OCI-LY1 (cell line): ENCODE measurements around the gene OTOG.

Experiments used
- H2AFZ ChIP-seq: fragments of 200-600 bp; sonication (generic), shearing (Covaris generic); 2 replicates; pipeline ENCODE4 v1.6.0; 2014; ENCODE audit warnings: antibody characterized with exemption, mild to moderate bottlenecking, low read length
- H3F3A ChIP-seq: fragments of 200-600 bp; sonication (generic), shearing (Covaris generic); 2 replicates; pipeline ENCODE4 v1.6.0; 2014; ENCODE audit warnings: mild to moderate bottlenecking, antibody characterized with exemption, low read length, moderate library complexity; ENCODE audit not compliant: insufficient read depth
- H3K27ac ChIP-seq: fragments of 200-600 bp; sonication (generic); 2 replicates; pipeline ENCODE4 v1.5.1; 2014; ENCODE audit warnings: low read length, mixed run types, mild to moderate bottlenecking, low read depth; ENCODE audit not compliant: poor library complexity, severe bottlenecking
- H3K27me3 ChIP-seq: fragments of 200-600 bp; sonication (generic); 2 replicates; pipeline ENCODE4 v1.6.0; 2014; ENCODE audit warnings: antibody characterized with exemption, mild to moderate bottlenecking, low read length, moderate library complexity; ENCODE audit not compliant: insufficient read depth
- H3K36me3 ChIP-seq: fragments of 200-600 bp; sonication (generic); 2 replicates; pipeline ENCODE4 v1.6.1; 2014; ENCODE audit warnings: mild to moderate bottlenecking, antibody characterized with exemption, low read length, moderate library complexity, mixed read lengths; ENCODE audit not compliant: insufficient read depth
- H3K4me1 ChIP-seq: fragments of 200-600 bp; sonication (generic); 2 replicates; pipeline ENCODE4 v1.5.1; 2014; ENCODE audit warnings: mild to moderate bottlenecking, low read length, moderate library complexity; ENCODE audit not compliant: insufficient read depth, severe bottlenecking
- H3K4me2 ChIP-seq: fragments of 200-600 bp; sonication (generic), shearing (Covaris generic); 2 replicates; pipeline ENCODE4 v1.6.1; 2014; ENCODE audit warnings: low read length
- H3K4me3 ChIP-seq: fragments of 200-600 bp; sonication (generic); 2 replicates; pipeline ENCODE4 v1.5.1; 2014; ENCODE audit warnings: low read length, low read depth, mild to moderate bottlenecking, mixed read lengths; ENCODE audit not compliant: poor library complexity, severe bottlenecking
- H3K79me2 ChIP-seq: fragments of 200-600 bp; shearing (Covaris generic); 2 replicates; pipeline ENCODE4 v1.6.1; 2016; ENCODE audit warnings: mixed run types, low read length, mixed read lengths; ENCODE audit not compliant: insufficient read depth
- H3K9ac ChIP-seq: fragments of 200-600 bp; sonication (generic), shearing (Covaris generic); 2 replicates; pipeline ENCODE4 v1.6.1; 2014; ENCODE audit warnings: mild to moderate bottlenecking, low read length, mixed read lengths
- H3K9me2 ChIP-seq: fragments of 200-600 bp; sonication (generic), shearing (Covaris generic); 2 replicates; pipeline ENCODE4 v1.6.1; 2014; ENCODE audit warnings: low read depth, mild to moderate bottlenecking, low read length, mixed read lengths
- H3K9me3 ChIP-seq: fragments of 200-600 bp; shearing (Covaris generic); 2 replicates; pipeline ENCODE4 v1.6.1; 2014; ENCODE audit warnings: low read length, mixed read lengths
- H4K20me1 ChIP-seq: fragments of 200-600 bp; sonication (generic), shearing (Covaris generic); 2 replicates; pipeline ENCODE4 v1.6.0; 2016; ENCODE audit warnings: mild to moderate bottlenecking, low read length; ENCODE audit not compliant: insufficient read depth
- EZH2 ChIP-seq: fragments of 200-600 bp; sonication (generic), shearing (Covaris generic); IDR thresholded peaks from 2 replicates; pipeline ENCODE4 v1.8.0; 2017; ENCODE audit warnings: borderline replicate concordance, mixed run types, mild to moderate bottlenecking, antibody characterized with exemption, low read length, moderate library complexity, mixed read lengths
- TF ChIP-seq, protein P1 (sequence below): fragments of 200-600 bp; sonication (generic), shearing (Covaris generic); IDR thresholded peaks from 2 replicates; pipeline ENCODE4 v1.5.1; 2017; ENCODE audit warnings: mild to moderate bottlenecking, antibody characterized with exemption, low read length, moderate library complexity, mixed read lengths

Gene OTOG

DNA sequence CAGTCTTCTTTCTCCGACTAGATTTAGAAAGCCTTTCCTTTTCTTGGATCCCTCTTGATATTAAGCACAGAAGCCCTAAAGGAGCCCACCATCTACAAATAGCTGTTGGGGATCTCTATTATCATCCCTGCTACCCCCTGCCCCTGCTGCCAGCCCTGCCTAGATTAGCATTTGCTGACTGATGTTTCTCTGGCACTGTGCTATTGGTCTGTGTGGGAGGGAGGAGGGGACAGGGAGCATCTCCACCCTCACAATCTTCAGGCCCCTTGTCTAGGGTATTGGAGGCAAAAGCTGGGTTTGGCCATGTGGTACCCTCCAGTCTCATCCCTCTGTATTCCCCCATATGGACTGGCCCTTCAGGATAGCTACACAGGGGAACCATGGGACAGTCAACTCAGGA, 9.0 kb upstream of the OTOG start:
- Histone ChIP-seq H4K20me1 (no peaks in the 10 kb centered on the region), H3K9me2 (no peaks in the 10 kb centered on the region), H3K4me1 (no peaks in the 10 kb centered on the region), H3K4me3 (no peak overlapping the region), H3F3A (no peaks in the 10 kb centered on the region), H2AFZ (no peak overlapping the region), H3K4me2 (no peak overlapping the region), H3K9ac (no peak overlapping the region), H3K79me2 (no peaks in the 10 kb centered on the region), H3K9me3 (no peaks in the 10 kb centered on the region), H3K36me3 (no peaks in the 10 kb centered on the region), H3K27me3 (peaks cover 3% of the 10 kb centered on the region; the same call in 1 of the 2 replicates), H3K27ac (no peak overlapping the region)
- no peak for TF ChIP-seq EZH2
- TF ChIP-seq, protein P1, sequence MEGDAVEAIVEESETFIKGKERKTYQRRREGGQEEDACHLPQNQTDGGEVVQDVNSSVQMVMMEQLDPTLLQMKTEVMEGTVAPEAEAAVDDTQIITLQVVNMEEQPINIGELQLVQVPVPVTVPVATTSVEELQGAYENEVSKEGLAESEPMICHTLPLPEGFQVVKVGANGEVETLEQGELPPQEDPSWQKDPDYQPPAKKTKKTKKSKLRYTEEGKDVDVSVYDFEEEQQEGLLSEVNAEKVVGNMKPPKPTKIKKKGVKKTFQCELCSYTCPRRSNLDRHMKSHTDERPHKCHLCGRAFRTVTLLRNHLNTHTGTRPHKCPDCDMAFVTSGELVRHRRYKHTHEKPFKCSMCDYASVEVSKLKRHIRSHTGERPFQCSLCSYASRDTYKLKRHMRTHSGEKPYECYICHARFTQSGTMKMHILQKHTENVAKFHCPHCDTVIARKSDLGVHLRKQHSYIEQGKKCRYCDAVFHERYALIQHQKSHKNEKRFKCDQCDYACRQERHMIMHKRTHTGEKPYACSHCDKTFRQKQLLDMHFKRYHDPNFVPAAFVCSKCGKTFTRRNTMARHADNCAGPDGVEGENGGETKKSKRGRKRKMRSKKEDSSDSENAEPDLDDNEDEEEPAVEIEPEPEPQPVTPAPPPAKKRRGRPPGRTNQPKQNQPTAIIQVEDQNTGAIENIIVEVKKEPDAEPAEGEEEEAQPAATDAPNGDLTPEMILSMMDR: no peak

DNA sequence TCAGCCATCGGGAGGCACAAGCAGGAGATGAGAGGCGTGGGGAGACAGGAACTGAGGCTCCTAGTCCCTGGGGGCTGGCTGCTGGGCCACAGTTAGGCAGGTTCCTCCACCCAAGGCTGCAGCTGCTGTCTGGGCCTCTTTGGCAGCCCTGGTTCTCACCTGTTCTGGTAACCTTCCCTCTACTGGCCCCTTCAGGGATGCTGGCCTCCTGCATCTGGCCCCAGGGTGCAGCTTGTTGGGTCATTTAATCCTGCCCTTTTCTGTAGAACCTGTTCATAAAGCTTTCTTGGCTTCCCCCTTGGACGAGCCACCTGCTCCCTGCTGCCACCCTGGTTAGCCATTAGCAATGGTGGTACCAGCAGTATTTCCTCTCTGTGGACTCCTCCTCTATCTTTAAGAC, 8.3 kb upstream of the OTOG start:
- Histone ChIP-seq H3K9me3 (no peaks in the 10 kb centered on the region), H4K20me1 (no peaks in the 10 kb centered on the region), H3F3A (no peaks in the 10 kb centered on the region), H3K9ac (no peak overlapping the region), H3K4me3 (no peak overlapping the region), H3K36me3 (no peaks in the 10 kb centered on the region), H3K27ac (no peak overlapping the region), H3K79me2 (no peaks in the 10 kb centered on the region), H3K9me2 (no peaks in the 10 kb centered on the region), H3K27me3 (peaks cover 3% of the 10 kb centered on the region; the same call in 1 of the 2 replicates), H2AFZ (no peak overlapping the region), H3K4me1 (no peaks in the 10 kb centered on the region), H3K4me2 (no peak overlapping the region)
- TF ChIP-seq, protein P1: no peak
- TF ChIP-seq EZH2: no peak

DNA sequence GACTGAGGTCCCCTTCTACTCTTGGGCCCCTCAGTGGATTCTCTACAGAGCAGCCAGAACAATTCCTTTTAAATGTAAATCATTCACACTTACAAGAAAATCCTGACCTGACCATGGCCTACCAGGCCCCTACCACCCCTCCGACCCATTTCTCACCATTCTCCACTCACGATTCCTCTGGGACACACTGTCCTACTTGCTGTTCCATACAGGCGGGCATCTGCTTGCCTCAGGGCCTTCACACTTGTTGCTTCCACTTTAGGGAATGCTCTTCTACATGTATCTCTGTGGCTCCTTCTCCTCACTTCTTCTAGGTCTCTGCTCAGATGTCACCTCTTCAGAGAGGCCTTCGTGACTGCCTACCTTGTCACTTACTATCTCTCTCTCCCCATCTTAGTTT, 6.3 kb upstream of the OTOG start:
- TF ChIP-seq, protein P1: no peak
- no peak for TF ChIP-seq EZH2
- H3K79me2 ChIP-seq: no peaks in the 10 kb centered on the region
- H3K9me3 ChIP-seq: no peaks in the 10 kb centered on the region
- H3K27ac ChIP-seq: no peak overlapping the region
- no peak overlapping the region for H2AFZ ChIP-seq
- H4K20me1 ChIP-seq: no peaks in the 10 kb centered on the region
- no peaks in the 10 kb centered on the region for H3K4me1 ChIP-seq
- no peaks in the 10 kb centered on the region for H3K27me3 ChIP-seq
- no peaks in the 10 kb centered on the region for H3K36me3 ChIP-seq
- H3K4me3 ChIP-seq: no peak overlapping the region
- H3K9ac ChIP-seq: no peak overlapping the region
- H3F3A ChIP-seq: no peaks in the 10 kb centered on the region
- H3K4me2 ChIP-seq: no peak overlapping the region
- H3K9me2 ChIP-seq: no peaks in the 10 kb centered on the region
